HepG2 (cell line): ENCODE data around the gene CTDSPL2. TPM values are rescaled to one million over a fixed set of nuclear protein-coding genes. Genes with fewer than 3 reads are reported as not detected.

Experiments
- E2F1 ChIP-seq: sonication (generic); formaldehyde crosslinking; IDR thresholded peaks from 2 replicates; pipeline ENCODE4 v1.5.0; 2020; ENCODE audit warnings: missing genetic modification reagents
- E2F5 ChIP-seq: sonication (generic); formaldehyde crosslinking; conservative IDR thresholded peaks from 2 replicates; pipeline ENCODE4 v1.4.0; 2020; ENCODE audit warnings: missing genetic modification reagents
- ETV5 ChIP-seq: IDR thresholded peaks from 2 replicates; pipeline ENCODE4 v1.6.1; 2018; ENCODE audit warnings: missing biosample characterization, missing genetic modification reagents, inconsistent platforms, borderline replicate concordance
- FOXK2 ChIP-seq: fragments of 450-650 bp; IDR thresholded peaks from 2 replicates; pipeline ENCODE4 v1.6.1; 2016
- HNRNPLL ChIP-seq: fragments of 200-400 bp; formaldehyde crosslinking; IDR thresholded peaks from 2 replicates; pipeline ENCODE4 v1.6.1; 2017; ENCODE audit warnings: mild to moderate bottlenecking, low read depth, low read length; ENCODE audit not compliant: poor library complexity, severe bottlenecking
- HOXA5 ChIP-seq: sonication (generic); formaldehyde crosslinking; IDR thresholded peaks from 2 replicates; pipeline ENCODE4 v1.4.0; 2020; ENCODE audit warnings: missing genetic modification reagents
- KDM3A ChIP-seq: IDR thresholded peaks from 2 replicates; pipeline ENCODE4 v1.6.1; 2018; ENCODE audit warnings: low read depth, missing compliant biosample characterization
- KLF16 ChIP-seq, 2 experiments: sonication (generic) in 1 of 2; formaldehyde crosslinking in 1 of 2; IDR thresholded peaks; 2 replicates each; pipeline versions ENCODE4 v1.6.1 to v1.8.0; 2016 to 2023; ENCODE audit warnings: missing genetic modification reagents in 2 of 2, missing compliant biosample characterization in 1 of 2
- MAX ChIP-seq: IDR thresholded peaks from 2 replicates; pipeline ENCODE4 v1.6.1; 2012; ENCODE audit warnings: inconsistent platforms
- MYC ChIP-seq: sonication (generic); formaldehyde crosslinking; IDR thresholded peaks from 2 replicates; pipeline ENCODE4 v1.9.0; 2021; ENCODE audit warnings: missing genetic modification reagents, borderline replicate concordance
- POLR2G ChIP-seq: fragments of 200-400 bp; formaldehyde crosslinking; IDR thresholded peaks from 2 replicates; pipeline ENCODE4 v1.6.1; 2018; ENCODE audit warnings: mild to moderate bottlenecking, low read depth, low read length, moderate library complexity
- SNAPC4 ChIP-seq: sonication (generic); formaldehyde crosslinking; IDR thresholded peaks from 2 replicates; pipeline ENCODE4 v1.4.0; 2020; ENCODE audit warnings: mild to moderate bottlenecking, missing genetic modification reagents
- SP5 ChIP-seq: IDR thresholded peaks from 2 replicates; pipeline ENCODE4 v1.6.1; 2016; ENCODE audit warnings: low read depth, borderline replicate concordance
- SSRP1 ChIP-seq: IDR thresholded peaks from 2 replicates; pipeline ENCODE4 v1.6.1; 2016; ENCODE audit warnings: control low read depth
- YY1 ChIP-seq: IDR thresholded peaks from 2 replicates; pipeline ENCODE4 v1.6.1; 2011; ENCODE audit warnings: low read length, low read depth, moderate library complexity, mild to moderate bottlenecking; ENCODE audit not compliant: insufficient read depth, insufficient replicate concordance
- ZBTB33 ChIP-seq: sonication (generic); formaldehyde crosslinking; IDR thresholded peaks from 2 replicates; pipeline ENCODE4 v1.4.0; 2020; ENCODE audit warnings: missing genetic modification reagents
- ZNF329 ChIP-seq: sonication (generic); formaldehyde crosslinking; IDR thresholded peaks from 2 replicates; pipeline ENCODE4 v1.9.0; 2021; ENCODE audit warnings: low read depth, mild to moderate bottlenecking, missing genetic modification reagents
- ZNF749 ChIP-seq: sonication (generic); formaldehyde crosslinking; IDR thresholded peaks from 2 replicates; pipeline ENCODE4 v1.8.0; 2022; ENCODE audit warnings: mild to moderate bottlenecking, missing genetic modification reagents, moderate library complexity, borderline replicate concordance
- ZNF761 ChIP-seq: sonication (generic); formaldehyde crosslinking; conservative IDR thresholded peaks from 2 replicates; pipeline ENCODE4 v1.4.0; 2020; ENCODE audit warnings: mild to moderate bottlenecking, missing genetic modification reagents
- ZNF788 ChIP-seq: sonication (generic); formaldehyde crosslinking; IDR thresholded peaks from 2 replicates; pipeline ENCODE4 v1.5.0; 2020; ENCODE audit warnings: mild to moderate bottlenecking, missing genetic modification reagents, borderline replicate concordance
- polyA plus RNA-seq, 8 experiments: library from polyadenylated mRNA; depleted of rRNA in 3 of 8; stranded (reverse) in 7 of 8; unstranded in 1 of 8; fragments of >200 nt; fragmentation: Illumina TruSeq in 4 of 8; extraction: Trizol in 4 of 8; gene quantifications; 2 replicates each; pipeline versions ENCODE4 v1.2.1 to v1.2.3, GENCODE V29; 2011 to 2016; ENCODE audit warnings: low read depth in 4 of 8, missing spikeins in 1 of 8, mixed read lengths in 1 of 8; ENCODE audit not compliant: insufficient read depth in 1 of 8
- total RNA-seq, 5 experiments: library from RNA; depleted of rRNA; stranded (reverse); fragments of >200 nt; fragmentation: Illumina TruSeq; extraction: Trizol; gene quantifications; 2 replicates each; pipeline ENCODE4 v1.2.3, GENCODE V29; 2016; ENCODE audit warnings: low read depth in 1 of 5

Gene CTDSPL2
- total and polyA plus RNA-seq, 2 of the 13 experiments (the other 11 are each of a cell fraction or from before 2014, with no cell fraction given): 37.4 to 56.2 TPM

GRCh38 chr15:44536302-44536961 is 109.0 kb downstream of the CTDSPL2 start (continued):
- TF ChIP-seq MAX: peak; percentile 59
- TF ChIP-seq ZNF329: no peak
- TF ChIP-seq ZNF761: 0 out of 2 replicates have a peak, but pooled peaks have one; percentile 13
- TF ChIP-seq HNRNPLL: peak; percentile 75
- TF ChIP-seq ZNF788 (CRISPR knock-in tag): peak; percentile 56; the same call in 1 of the 2 replicates
- TF ChIP-seq POLR2G: peak; percentile 91
- TF ChIP-seq ETV5 (CRISPR knock-in tag): peak; percentile 34; the same call in 1 of the 2 replicates
- peak; percentile 65; the same call in 1 of the 2 replicates for TF ChIP-seq KDM3A (CRISPR knock-in tag)
- peak; percentile 78; the same call in 1 of the 2 replicates for TF ChIP-seq SSRP1 (CRISPR knock-in tag)
- TF ChIP-seq YY1: peak; percentile 87
- TF ChIP-seq ZNF749 (CRISPR knock-in tag): 0 out of 2 replicates have a peak, but pooled peaks have one; percentile 32
- TF ChIP-seq FOXK2: no peak
- peak; percentile 25; the same call in 1 of the 2 replicates for TF ChIP-seq SP5 (CRISPR knock-in tag)
- TF ChIP-seq E2F5: peak; percentile 13; the same call in 1 of the 2 replicates
- peak in 1 of 2 experiments; percentile 25; a peak in 2 of 4 replicates for TF ChIP-seq KLF16 (CRISPR knock-in tag; IDR thresholded peaks at IDR 0.05)
- no peak for TF ChIP-seq ZBTB33 (CRISPR knock-in tag)
- TF ChIP-seq E2F1 (CRISPR knock-in tag): no peak
- TF ChIP-seq MYC: peak; percentile 11; the same call in 1 of the 2 replicates
- peak; percentile 72 for TF ChIP-seq HOXA5
- peak; percentile 23; the same call in 1 of the 2 replicates for TF ChIP-seq SNAPC4 (CRISPR knock-in tag)
